GM13976 (cell line): ENCODE data around the gene STAT4.

Experiments used
- DNase-seq: peaks from one replicate; pipeline ENCODE4 v3.0.0; 2012; ENCODE audit warnings: low spot score
- CTCF ChIP-seq: IDR thresholded peaks from 2 replicates; pipeline ENCODE4 v1.5.1; 2012; ENCODE audit warnings: borderline replicate concordance, mild to moderate bottlenecking; ENCODE audit not compliant: insufficient read depth; ENCODE audit errors: extremely low read depth, missing control alignments, control extremely low read depth
- in situ Hi-C: fragments of 300-500 bp; cut with MboI; formaldehyde crosslinking; loops from one replicate; pipeline ENCODE4 v1.12.0; 2022; ENCODE audit warnings: low sequenced_read_pairs, mixed read lengths, inconsistent platforms; ENCODE audit not compliant: unreplicated experiment

Gene STAT4

GRCh38 chr2:191020742-191021381, 129.9 kb downstream of the STAT4 start:
- no peak for TF ChIP-seq CTCF
- in situ Hi-C loops = no loop called here
- DNase-seq = peak; percentile 36

- in situ Hi-C loops = no loop called here
- no peak for TF ChIP-seq CTCF
- peak; percentile 93 for DNase-seq
Measured at GRCh38 chr2:191020221-191020741, 130.5 kb downstream of the STAT4 start.

- in situ Hi-C loops = no loop called here
- no peak for DNase-seq
- TF ChIP-seq CTCF = no peak
Measured at GRCh38 chr2:191019376-191019775, 131.4 kb downstream of the STAT4 start.

GRCh38 chr2:191018643-191019119, 132.1 kb downstream of the STAT4 start:
- in situ Hi-C loops = no loop called here
- TF ChIP-seq CTCF = no peak
- DNase-seq = peak; percentile 32

GRCh38 chr2:191018048-191018447, 132.7 kb downstream of the STAT4 start:
- in situ Hi-C loops = no loop called here
- no peak for TF ChIP-seq CTCF
- no peak for DNase-seq

GRCh38 chr2:191015831-191016230, 135.0 kb downstream of the STAT4 start:
- in situ Hi-C loops = no loop called here
- no peak for TF ChIP-seq CTCF
- DNase-seq = no peak

- no peak for DNase-seq
- in situ Hi-C loops = no loop called here
- no peak for TF ChIP-seq CTCF
Measured at GRCh38 chr2:191015239-191015638, 135.6 kb downstream of the STAT4 start.
